ENCODE data around the gene GH1. TPM values are rescaled to one million over a fixed set of nuclear protein-coding genes. Genes with fewer than 3 reads are reported as not detected.

The GH1 gene
- total and polyA plus RNA-seq, 9 of the 15 experiments (the other 6 are each of a cell fraction or from before 2014, with no cell fraction given) = not detected

DNA sequence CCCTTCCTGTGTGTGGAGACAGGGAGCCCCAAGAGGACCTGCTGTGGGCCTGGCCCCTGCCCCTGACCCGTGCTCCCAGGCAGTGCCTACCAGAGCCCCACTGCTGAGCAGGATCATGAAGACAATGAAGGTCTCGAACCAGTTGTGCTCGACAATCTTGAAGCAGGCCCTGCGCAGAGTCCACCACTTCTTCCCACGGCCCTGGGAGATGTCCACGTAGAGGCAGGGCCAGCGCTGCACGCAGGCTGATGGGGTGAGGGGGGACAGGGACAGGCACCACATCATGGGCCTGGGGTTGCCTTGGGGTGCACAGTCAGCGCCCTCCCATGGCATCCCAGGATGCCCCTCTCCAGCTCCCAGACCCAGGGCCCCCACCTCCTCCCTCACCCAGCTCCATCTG is 29.9 kb upstream of the GH1 start:
- H3K36me3 ChIP-seq (ENCODE audit: control insufficient read depth, insufficient read depth, low read length) = no peaks in the 10 kb centered on the region
- ChIA-PET CTCF (ENCODE audit: low intra/inter-chr PET ratio) (no interaction called here), POLR2A (no interaction called here)
- H3K4me1 ChIP-seq (replicated peaks in 1 of 2; ENCODE audit: control insufficient read depth in 2 of 2, insufficient read depth in 2 of 2, low read length in 2 of 2) = peaks cover 3 to 28% of the 10 kb centered on the region in 2 experiments; a peak in 3 of 5 replicates
- intact Hi-C loops (cut with micrococcal nuclease) = loop anchor here (5.0 to 10.0 kb wide), 2 partner anchors 44 to 76 kb away; partner anchors contain the start of gene ICAM2
- H3K9ac ChIP-seq (ENCODE audit: insufficient read depth in 1 of 2, low read depth in 2 of 2, low read length in 2 of 2) = no peak overlapping the region
- ATAC-seq (no peak), FAIRE-seq (no peak), DNase-seq (ENCODE audit: extremely low read depth in 1 of 4, low spot score in 3 of 4) (no peak)
- TF ChIP-seq POLR2G (IDR thresholded peaks at IDR 0.05; ENCODE audit: low read depth, low read length) = peak; percentile 17; the same call in 1 of the 2 replicates
- TF ChIP-seq, protein P1, sequence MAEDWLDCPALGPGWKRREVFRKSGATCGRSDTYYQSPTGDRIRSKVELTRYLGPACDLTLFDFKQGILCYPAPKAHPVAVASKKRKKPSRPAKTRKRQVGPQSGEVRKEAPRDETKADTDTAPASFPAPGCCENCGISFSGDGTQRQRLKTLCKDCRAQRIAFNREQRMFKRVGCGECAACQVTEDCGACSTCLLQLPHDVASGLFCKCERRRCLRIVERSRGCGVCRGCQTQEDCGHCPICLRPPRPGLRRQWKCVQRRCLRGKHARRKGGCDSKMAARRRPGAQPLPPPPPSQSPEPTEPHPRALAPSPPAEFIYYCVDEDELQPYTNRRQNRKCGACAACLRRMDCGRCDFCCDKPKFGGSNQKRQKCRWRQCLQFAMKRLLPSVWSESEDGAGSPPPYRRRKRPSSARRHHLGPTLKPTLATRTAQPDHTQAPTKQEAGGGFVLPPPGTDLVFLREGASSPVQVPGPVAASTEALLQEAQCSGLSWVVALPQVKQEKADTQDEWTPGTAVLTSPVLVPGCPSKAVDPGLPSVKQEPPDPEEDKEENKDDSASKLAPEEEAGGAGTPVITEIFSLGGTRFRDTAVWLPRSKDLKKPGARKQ (CRISPR knock-in tag; IDR thresholded peaks at IDR 0.05) = no peak
- no peaks in the 10 kb centered on the region for H3K79me2 ChIP-seq (ENCODE audit: control insufficient read depth, insufficient read depth, low read length)
- no TSS peak for BruUV-seq (replicated peaks)
- no peaks in the 10 kb centered on the region for H3K9me1 ChIP-seq (ENCODE audit: control insufficient read depth, insufficient read depth, low read length)
- peaks cover 20 to 63% of the 10 kb centered on the region in 2 experiments; a peak in 4 of 5 replicates for H3K27me3 ChIP-seq (ENCODE audit: control insufficient read depth in 2 of 2, insufficient read depth in 2 of 2, low read length in 2 of 2)
- no peak overlapping the region for H3K27ac ChIP-seq (ENCODE audit: extremely low read depth, low read depth, low read length)
- H3K4me3 ChIP-seq = no peak overlapping the region
- no peak overlapping the region for H2AFZ ChIP-seq (ENCODE audit: low read depth, low read length)
- in situ Hi-C loops (cut with MboI) = no loop called here
- no peaks in the 10 kb centered on the region for H3K9me3 ChIP-seq (replicated peaks; ENCODE audit: control insufficient read depth, insufficient read depth, low read depth, low read length)
- 0% methylated on average over 7 of the region's 9 CpGs for WGBS (ENCODE audit: insufficient coverage, low coverage, missing lambda C conversion rate)
- peaks cover 8% of the 10 kb centered on the region; the same call in 1 of the 2 replicates for H4K20me1 ChIP-seq (replicated peaks; ENCODE audit: control insufficient read depth, insufficient read depth, low read length)
- no peak overlapping the region for H3K4me2 ChIP-seq (ENCODE audit: insufficient read depth, low read length)

Measured in K562 (cell line).